Fibroblast of lung (primary cell): Measurements from ENCODE around the gene TTL. TPM values are rescaled to one million over a fixed set of nuclear protein-coding genes. Genes with fewer than 3 reads are reported as not detected.
"Not testable (repeated sequence)": the region's sequence is repeated elsewhere in the genome, so short reads cannot be mapped to it uniquely, and the experiment has no call there.

Source experiments
- DNase-seq, 2 donors: peaks; one replicate each; pipeline versions ENCODE4 v3.0.0 to v3.0.0-alpha.2; 2010; ENCODE audit warnings: low read depth in 2 of 2
- H2AFZ ChIP-seq: 2 replicates; pipeline ENCODE4 v1.5.1; 2012; ENCODE audit warnings: low read length, control low read depth, inconsistent platforms
- H3K27ac ChIP-seq: 2 replicates; pipeline ENCODE4 v1.5.1; 2011; ENCODE audit warnings: low read length, control low read depth; ENCODE audit not compliant: insufficient read depth
- H3K27me3 ChIP-seq: 2 replicates; pipeline ENCODE4 v1.5.1; 2011; ENCODE audit warnings: mild to moderate bottlenecking, low read length; ENCODE audit not compliant: control insufficient read depth, insufficient read depth
- H3K36me3 ChIP-seq: 2 replicates; pipeline ENCODE4 v1.5.1; 2011; ENCODE audit warnings: low read length; ENCODE audit not compliant: control insufficient read depth, insufficient read depth
- H3K4me1 ChIP-seq: 2 replicates; pipeline ENCODE4 v1.5.1; 2011; ENCODE audit warnings: low read length; ENCODE audit not compliant: control insufficient read depth, insufficient read depth; ENCODE audit errors: extremely low read depth
- H3K4me2 ChIP-seq: 2 replicates; pipeline ENCODE4 v1.5.1; 2011; ENCODE audit warnings: low read length, control low read depth; ENCODE audit not compliant: insufficient read depth; ENCODE audit errors: extremely low read depth
- H3K4me3 ChIP-seq, 4 experiments: fragments of 200-600 bp in 1 of 4; sonication (generic) in 1 of 4; replicated peaks in 1 of 4; 2 replicates each; pipeline ENCODE4 v1.5.1; 2011 to 2016; ENCODE audit warnings: low read length in 4 of 4, low read depth in 3 of 4, mild to moderate bottlenecking in 3 of 4, control low read depth in 2 of 4, inconsistent platforms in 1 of 4, mixed read lengths in 1 of 4; ENCODE audit not compliant: insufficient read depth in 1 of 4; ENCODE audit errors: control extremely low read depth in 1 of 4
- H3K79me2 ChIP-seq: 2 replicates; pipeline ENCODE4 v1.5.1; 2012; ENCODE audit warnings: mild to moderate bottlenecking, low read length, inconsistent platforms; ENCODE audit not compliant: control insufficient read depth, insufficient read depth
- H3K9ac ChIP-seq: 2 replicates; pipeline ENCODE4 v1.5.1; 2011; ENCODE audit warnings: mild to moderate bottlenecking, low read length, control low read depth; ENCODE audit not compliant: insufficient read depth
- H3K9me3 ChIP-seq: 2 replicates; pipeline ENCODE4 v1.5.1; 2012; ENCODE audit warnings: low read depth, low read length; ENCODE audit not compliant: control insufficient read depth, insufficient read depth
- H4K20me1 ChIP-seq: 2 replicates; pipeline ENCODE4 v1.5.1; 2011; ENCODE audit warnings: low read length; ENCODE audit not compliant: control insufficient read depth, insufficient read depth; ENCODE audit errors: extremely low read depth
- EZH2 ChIP-seq: IDR thresholded peaks from 2 replicates; pipeline ENCODE4 v1.5.1; 2012; ENCODE audit warnings: low read length, control low read depth, mild to moderate bottlenecking; ENCODE audit errors: missing control alignments
- polyA plus RNA-seq, 2 donors: library from polyadenylated mRNA; depleted of rRNA in 1 of 2; stranded (reverse) in 1 of 2; unstranded in 1 of 2; fragments of >200 nt; gene quantifications; 2 replicates each; pipeline ENCODE4 v1.2.1, GENCODE V29; 2011 to 2012; ENCODE audit warnings: missing spikeins in 1 of 2
- total RNA-seq: library from RNA; depleted of rRNA; stranded (reverse); fragments of >200 nt; gene quantifications from 2 replicates; pipeline ENCODE4 v1.2.1, GENCODE V29; 2014
- TF ChIP-seq, protein P1 (sequence below), 2 donors: IDR thresholded peaks in 1 of 2; conservative IDR thresholded peaks in 1 of 2; 1 replicate in 1 of 2; 2 replicates in 1 of 2; pipeline ENCODE4 v1.5.1; 2011 to 2012; ENCODE audit warnings: low read length in 2 of 2, control low read depth in 1 of 2, inconsistent platforms in 1 of 2, low read depth in 1 of 2, mild to moderate bottlenecking in 1 of 2

The TTL gene
- total and polyA plus RNA-seq, 2 donors (not counting 1 experiment from before 2014, with no cell fraction given), result 28.2 to 30.9 TPM

DNA sequence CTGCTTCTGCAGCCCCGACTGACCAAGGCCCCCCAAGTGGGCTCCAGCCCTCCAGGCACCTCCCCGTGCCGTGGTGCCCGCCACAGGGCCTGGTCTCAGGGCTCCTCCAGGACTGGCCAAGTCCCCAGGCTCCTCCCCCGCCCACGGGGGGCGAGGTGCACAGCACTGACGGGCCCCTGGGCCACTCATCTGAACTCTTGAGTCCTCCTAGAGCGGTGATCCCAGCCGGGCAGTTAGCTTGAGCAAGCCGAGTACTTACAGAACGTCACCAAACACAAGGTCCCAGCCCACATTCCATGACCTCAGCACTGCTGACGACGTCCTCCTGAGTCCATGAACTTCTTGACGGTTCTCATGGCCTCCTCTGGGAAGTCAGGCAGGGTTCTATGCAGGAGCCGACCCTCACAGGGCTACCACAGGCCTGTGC, 44.5 kb upstream of the TTL start:
- not testable (repeated sequence) for H3K4me2 ChIP-seq

DNA sequence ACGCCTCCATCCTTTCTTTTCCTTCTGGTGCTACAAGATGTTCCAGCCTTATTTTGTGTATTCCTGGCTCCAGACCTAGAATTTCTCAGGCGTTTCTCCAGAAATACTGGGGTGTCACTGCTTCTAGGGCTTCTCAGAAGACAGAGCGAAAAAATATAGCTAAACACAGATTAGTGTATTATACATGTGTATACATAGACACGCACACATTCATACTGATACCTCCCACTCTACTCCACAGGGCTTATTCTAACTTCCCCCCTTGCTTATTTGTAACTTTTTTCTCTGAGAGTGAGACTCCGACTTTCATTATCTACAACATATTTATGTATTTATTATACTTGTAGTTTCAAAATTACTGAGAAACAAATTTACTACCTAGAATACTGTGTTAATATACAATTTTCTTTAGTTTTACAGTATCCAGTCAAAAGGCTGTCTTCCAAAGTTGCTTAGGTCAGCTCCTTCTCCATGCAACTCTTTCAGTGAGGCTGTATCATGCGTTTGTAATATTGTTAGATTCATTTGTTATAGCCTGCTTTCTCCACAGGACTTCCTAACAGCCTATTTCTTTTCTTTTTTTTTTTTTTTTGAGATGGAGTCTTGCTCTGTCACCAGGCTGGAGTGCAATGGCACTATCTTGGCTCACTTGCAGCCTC, 43.2 kb upstream of the TTL start:
- H3K9me3 ChIP-seq, H3K4me3 ChIP-seq, H3K4me1 ChIP-seq, H3K9ac ChIP-seq, H4K20me1 ChIP-seq, H2AFZ ChIP-seq, H3K4me2 ChIP-seq, DNase-seq, H3K79me2 ChIP-seq, H3K36me3 ChIP-seq, H3K27me3 ChIP-seq, H3K27ac ChIP-seq: not testable (repeated sequence)

More for the DNA sequence above, 44.5 kb upstream of the TTL start:
- H3K4me3 ChIP-seq, H3K27ac ChIP-seq, DNase-seq, H3K9me3 ChIP-seq, H3K36me3 ChIP-seq, H2AFZ ChIP-seq, H3K79me2 ChIP-seq, H4K20me1 ChIP-seq, H3K9ac ChIP-seq, H3K27me3 ChIP-seq, H3K4me1 ChIP-seq: not testable (repeated sequence)

DNA sequence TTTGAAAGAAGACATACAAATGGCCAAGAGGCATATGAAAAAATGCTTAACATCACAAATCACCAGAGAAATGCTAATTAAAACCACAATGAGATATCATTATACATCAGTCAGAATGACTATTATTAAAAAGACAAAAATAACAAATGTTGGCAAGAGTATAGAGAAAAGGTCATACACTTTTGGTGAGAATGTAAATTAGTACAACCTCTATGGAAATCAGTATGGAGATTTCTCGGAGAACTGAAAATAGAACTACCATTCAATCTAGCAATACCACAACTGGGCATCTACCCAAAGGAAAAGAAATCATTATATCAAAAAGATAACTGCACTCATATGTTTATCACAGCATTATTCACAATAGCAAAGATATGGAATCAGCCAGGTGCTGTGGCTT, 37.7 kb upstream of the TTL start:
- H3K4me2 ChIP-seq, DNase-seq, H3K27me3 ChIP-seq, H4K20me1 ChIP-seq, H3K79me2 ChIP-seq, H3K9ac ChIP-seq, H2AFZ ChIP-seq, H3K9me3 ChIP-seq, H3K4me3 ChIP-seq, H3K4me1 ChIP-seq, H3K36me3 ChIP-seq, H3K27ac ChIP-seq: not testable (repeated sequence)

DNA sequence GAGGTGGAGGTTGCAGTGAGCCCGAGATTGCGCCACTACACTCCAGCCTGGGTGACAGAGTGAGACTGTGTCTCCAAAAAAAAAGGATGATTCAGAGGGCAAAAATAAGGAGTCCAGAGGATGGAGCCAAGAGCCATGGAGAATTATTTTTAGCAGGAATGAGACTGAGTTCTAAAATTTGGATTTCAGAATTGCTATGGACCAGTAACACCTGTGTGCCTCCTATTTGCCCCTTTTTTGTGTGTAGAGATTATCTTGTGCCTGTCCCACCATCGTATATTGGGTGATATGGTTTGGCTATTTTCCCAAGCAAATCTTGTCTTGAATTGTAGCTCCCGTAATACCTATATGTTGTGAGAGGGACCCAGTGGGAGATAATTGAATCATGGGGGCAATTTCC, 32.1 kb upstream of the TTL start:
- Histone ChIP-seq H3K9me3 (no peaks in the 10 kb centered on the region), H3K27me3 (peaks cover 5% of the 10 kb centered on the region), H3K27ac (no peak overlapping the region), H3K4me3 (no peak overlapping the region), H3K9ac (no peak overlapping the region), H3K4me1 (no peaks in the 10 kb centered on the region), H3K4me2 (no peak overlapping the region), H3K79me2 (no peaks in the 10 kb centered on the region), H2AFZ (no peak overlapping the region), H3K36me3 (no peaks in the 10 kb centered on the region), H4K20me1 (no peaks in the 10 kb centered on the region)
- no peak for DNase-seq
- TF ChIP-seq, protein P1, sequence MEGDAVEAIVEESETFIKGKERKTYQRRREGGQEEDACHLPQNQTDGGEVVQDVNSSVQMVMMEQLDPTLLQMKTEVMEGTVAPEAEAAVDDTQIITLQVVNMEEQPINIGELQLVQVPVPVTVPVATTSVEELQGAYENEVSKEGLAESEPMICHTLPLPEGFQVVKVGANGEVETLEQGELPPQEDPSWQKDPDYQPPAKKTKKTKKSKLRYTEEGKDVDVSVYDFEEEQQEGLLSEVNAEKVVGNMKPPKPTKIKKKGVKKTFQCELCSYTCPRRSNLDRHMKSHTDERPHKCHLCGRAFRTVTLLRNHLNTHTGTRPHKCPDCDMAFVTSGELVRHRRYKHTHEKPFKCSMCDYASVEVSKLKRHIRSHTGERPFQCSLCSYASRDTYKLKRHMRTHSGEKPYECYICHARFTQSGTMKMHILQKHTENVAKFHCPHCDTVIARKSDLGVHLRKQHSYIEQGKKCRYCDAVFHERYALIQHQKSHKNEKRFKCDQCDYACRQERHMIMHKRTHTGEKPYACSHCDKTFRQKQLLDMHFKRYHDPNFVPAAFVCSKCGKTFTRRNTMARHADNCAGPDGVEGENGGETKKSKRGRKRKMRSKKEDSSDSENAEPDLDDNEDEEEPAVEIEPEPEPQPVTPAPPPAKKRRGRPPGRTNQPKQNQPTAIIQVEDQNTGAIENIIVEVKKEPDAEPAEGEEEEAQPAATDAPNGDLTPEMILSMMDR (conservative IDR thresholded peaks at IDR 0.05 in 1 of 2, IDR thresholded peaks at IDR 0.05 in 1 of 2; ENCODE audit: low read depth in 1 of 2, low read length in 2 of 2), result no peak
- no peak for TF ChIP-seq EZH2
